ENCODE data around the gene LIPA. TPM values are rescaled to one million over a fixed set of nuclear protein-coding genes. Genes with fewer than 3 reads are reported as not detected.

The LIPA gene
- total RNA-seq, 8 experiments from 2014 or later: 21.1 to 350 (median 36.2) TPM

DNA sequence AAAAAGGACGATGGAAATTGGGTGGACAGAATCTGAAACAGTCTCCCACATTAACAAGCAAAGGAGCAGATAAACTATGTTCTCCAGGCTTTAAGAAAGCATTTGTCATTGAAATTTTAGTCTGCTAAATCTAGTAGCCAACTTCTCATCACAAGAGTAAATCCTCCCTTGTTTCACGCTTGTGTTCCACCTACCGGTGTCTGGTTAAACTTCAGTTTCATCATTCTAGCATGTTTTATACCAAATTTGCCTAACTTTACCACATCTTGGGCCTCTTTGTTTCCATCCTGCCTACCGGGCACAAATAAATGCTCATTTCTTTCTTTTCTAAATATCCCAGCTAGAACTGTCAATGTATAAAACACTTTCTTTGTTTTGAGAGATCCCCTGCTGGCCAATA lies 5.8 kb downstream of the LIPA start:
- Histone ChIP-seq H3K4me1 (replicated peaks in 1 of 2) (peaks cover 0 to 6% of the 10 kb centered on the region in 2 donors), H3K4me3 (no peak overlapping the region), H3K27ac (no peak overlapping the region)
- 38 to 90% (median 68%) methylated on average over 1 to 4 of the region's 4 CpGs for WGBS, 10 experiments
- ATAC-seq (replicated peaks in 6 of 8): no peak
- in situ Hi-C loops (cut with MboI; ENCODE audit: low pct_unique_long_range_greater_than_20kb in 2 of 9, low sequenced_read_pairs in 9 of 9, unreplicated experiment in 9 of 9): loop anchor here in 1 of 9 experiments (25.0 kb wide), 1 partner anchor 409 kb away; no protein-coding TSS in a partner anchor

DNA sequence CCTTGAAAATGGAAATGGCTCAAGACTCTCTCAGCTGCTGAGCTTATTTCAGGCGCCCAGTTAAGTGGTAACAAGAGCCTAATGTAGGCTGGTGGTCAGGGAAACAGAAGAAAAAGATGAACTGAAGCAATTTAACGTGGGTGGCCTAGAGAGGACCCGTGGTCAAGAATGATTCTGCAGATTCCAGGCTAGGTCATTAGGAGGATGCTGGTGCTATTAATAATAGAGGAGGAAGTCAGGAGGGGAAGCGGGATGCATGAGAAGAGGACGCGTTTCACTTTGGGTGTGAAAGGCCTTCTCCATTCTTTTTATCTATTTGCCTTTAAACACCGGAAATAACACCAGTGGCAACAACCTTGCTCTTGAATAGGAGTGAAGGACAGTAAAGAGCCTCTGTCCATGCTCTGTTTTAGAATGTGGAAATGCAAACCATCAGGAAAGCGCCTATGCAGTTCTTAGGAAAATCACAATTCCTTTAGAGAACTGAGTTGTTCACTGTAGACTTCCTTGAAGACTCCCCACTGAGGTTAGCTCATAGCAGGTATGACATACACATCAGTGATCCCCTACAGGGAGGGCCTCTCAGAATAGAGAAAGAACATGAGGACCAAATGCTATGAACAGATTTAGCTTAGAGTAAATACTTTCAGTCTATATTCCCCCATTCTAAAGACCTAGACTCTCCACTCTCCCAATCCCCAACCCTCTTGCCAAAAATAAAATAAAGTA lies 8.6 kb downstream of the LIPA start:
- peak in 1 of 8 experiments; percentile 8 for ATAC-seq (replicated peaks in 6 of 8)
- no peak overlapping the region for H3K27ac ChIP-seq
- whole genome bisulfite sequencing, 10 experiments: 34 to 100% (median 71%) methylated on average over 1 to 8 of the region's 8 CpGs; no CpG with 5 or more reads in 1 of the 10 experiments

DNA sequence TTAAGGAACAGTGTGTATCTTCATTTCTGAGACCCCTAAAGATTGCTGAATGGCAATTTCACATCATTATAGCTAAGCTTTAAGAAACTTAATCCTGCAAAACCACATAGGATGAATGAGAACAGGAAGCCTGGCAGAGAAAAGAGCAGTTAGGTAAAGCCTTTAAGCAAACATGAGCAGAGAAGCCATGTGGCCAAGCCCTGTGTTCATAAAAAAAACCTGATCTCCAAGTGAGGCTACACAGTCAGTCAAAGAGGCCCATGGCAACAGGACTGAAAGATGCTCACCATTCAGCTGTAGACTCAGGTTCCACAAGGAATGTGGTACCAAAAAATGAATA lies 9.3 kb downstream of the LIPA start:
- no peak overlapping the region for H3K27ac ChIP-seq
- H3K4me1 ChIP-seq (replicated peaks in 1 of 2): peaks cover 0 to 6% of the 10 kb centered on the region in 2 donors
- in situ Hi-C loops (cut with MboI; ENCODE audit: low pct_unique_long_range_greater_than_20kb in 2 of 9, low sequenced_read_pairs in 9 of 9, unreplicated experiment in 9 of 9): loop anchor here in 1 of 9 experiments (25.0 kb wide), 1 partner anchor 405 kb away; no protein-coding TSS in a partner anchor
- ATAC-seq (replicated peaks in 6 of 8): peak in 3 of 8 experiments; percentile 56 to 77 (median 59)
- H3K4me3 ChIP-seq: no peak overlapping the region

More for the DNA sequence above, 8.6 kb downstream of the LIPA start:
- no peak overlapping the region for H3K4me3 ChIP-seq
- H3K4me1 ChIP-seq (replicated peaks in 1 of 2): peaks cover 0 to 6% of the 10 kb centered on the region in 2 donors
- in situ Hi-C loops (cut with MboI; ENCODE audit: low pct_unique_long_range_greater_than_20kb in 2 of 9, low sequenced_read_pairs in 9 of 9, unreplicated experiment in 9 of 9): loop anchor here in 1 of 9 experiments (25.0 kb wide), 1 partner anchor 406 kb away; no protein-coding TSS in a partner anchor

DNA sequence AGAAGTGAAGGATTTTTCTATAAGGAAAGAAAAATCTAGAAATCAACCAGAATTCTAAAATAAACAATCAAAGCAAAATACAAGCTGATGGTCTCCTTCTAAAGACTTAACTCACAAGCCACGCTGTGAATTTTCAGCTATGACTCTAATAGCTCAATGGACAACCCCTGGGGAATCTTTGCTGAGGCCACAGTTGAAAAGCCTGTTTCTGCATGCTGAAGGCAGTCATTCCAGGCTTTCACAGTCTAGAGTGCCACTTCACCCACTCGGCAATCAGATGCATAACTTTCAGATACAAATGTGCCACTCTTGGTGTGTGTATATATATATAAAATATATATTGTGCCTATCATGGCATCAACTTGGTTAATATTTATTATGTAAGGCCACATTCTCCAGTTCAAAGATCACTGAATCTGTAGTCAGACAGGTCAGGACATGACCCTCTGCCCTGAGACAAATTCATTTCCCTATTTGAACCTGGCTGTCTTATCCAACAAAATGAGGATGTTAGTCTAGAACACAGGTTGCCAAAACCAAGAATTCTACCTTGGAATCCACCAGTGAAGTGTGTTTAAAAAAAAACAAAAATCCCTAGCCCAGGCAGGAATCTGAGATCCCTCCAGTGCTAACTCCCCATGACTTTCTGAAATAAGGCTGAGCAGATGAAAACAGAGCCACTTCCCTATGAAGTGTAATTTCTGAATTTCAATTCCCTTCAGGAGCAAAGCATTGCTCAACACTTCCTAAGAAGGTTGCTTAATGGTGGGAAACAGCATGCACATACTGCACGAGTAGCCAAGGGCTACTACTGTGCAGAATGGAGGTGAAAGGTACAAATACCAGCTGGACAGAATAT lies 9.9 kb downstream of the LIPA start:
- Histone ChIP-seq H3K4me3 (no peak overlapping the region), H3K4me1 (replicated peaks in 1 of 2) (peaks cover 0 to 6% of the 10 kb centered on the region in 2 donors), H3K27ac (no peak overlapping the region)
- 40 to 97% (median 83%) methylated on average over 1 to 3 of the region's 3 CpGs; no CpG with 5 or more reads in 3 of the 10 experiments for WGBS, 10 experiments
- ATAC-seq (replicated peaks in 6 of 8): peak in 3 of 8 experiments; percentile 88 to 92 (median 91)
- in situ Hi-C loops (cut with MboI; ENCODE audit: low pct_unique_long_range_greater_than_20kb in 2 of 9, low sequenced_read_pairs in 9 of 9, unreplicated experiment in 9 of 9): loop anchor here in 1 of 9 experiments (25.0 kb wide), 1 partner anchor 404 kb away; no protein-coding TSS in a partner anchor

DNA sequence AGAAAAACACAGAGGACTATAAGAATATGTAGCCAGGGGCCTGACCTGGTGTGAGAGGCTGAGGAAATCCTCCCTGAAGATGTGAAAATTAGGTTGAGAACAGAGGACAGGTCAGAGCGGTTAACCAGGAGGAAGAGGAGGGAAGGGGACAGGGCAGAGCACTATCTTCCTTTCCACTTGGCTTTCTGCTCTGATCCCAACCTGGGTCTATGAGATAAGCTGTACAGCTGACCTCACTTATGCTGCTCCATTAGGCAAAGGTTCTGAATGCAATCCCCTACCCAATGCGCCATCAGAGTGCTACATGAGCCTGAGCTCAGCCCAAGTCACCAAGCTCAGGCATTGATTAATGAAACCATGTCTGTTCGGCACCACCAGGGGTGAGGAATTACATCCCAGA lies 10.5 kb downstream of the LIPA start:
- 74 to 100% (median 91%) methylated on average over 1 to 3 of the region's 3 CpGs; no CpG with 5 or more reads in 2 of the 10 experiments for WGBS, 10 experiments
- H3K4me1 ChIP-seq (replicated peaks in 1 of 2): peaks cover 0 to 6% of the 10 kb centered on the region in 2 donors
- ATAC-seq (replicated peaks in 6 of 8): no peak
- no peak overlapping the region for H3K27ac ChIP-seq
- H3K4me3 ChIP-seq: no peak overlapping the region
- in situ Hi-C loops (cut with MboI; ENCODE audit: low pct_unique_long_range_greater_than_20kb in 2 of 9, low sequenced_read_pairs in 9 of 9, unreplicated experiment in 9 of 9): loop anchor here in 1 of 9 experiments (25.0 kb wide), 1 partner anchor 404 kb away; no protein-coding TSS in a partner anchor

DNA sequence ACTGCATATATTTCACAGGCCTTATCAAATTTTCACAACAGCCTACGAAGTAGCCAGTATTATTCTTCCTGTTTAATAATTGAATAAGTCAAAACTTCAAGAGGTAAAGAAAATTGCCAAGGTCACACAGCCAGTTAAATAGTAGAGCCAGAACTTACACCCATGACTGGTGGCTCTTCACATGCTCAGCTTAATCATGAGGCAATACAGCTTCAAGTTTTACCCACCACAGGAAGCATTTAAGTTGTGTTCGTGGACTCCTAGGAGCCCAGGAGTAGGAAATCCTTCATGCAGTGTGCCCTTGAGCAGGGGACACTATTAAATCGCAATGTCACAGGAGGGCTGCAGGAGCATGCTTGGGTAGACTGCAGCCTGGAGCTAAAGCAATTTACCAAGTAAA lies 11.1 kb downstream of the LIPA start:
- no peak for ATAC-seq (replicated peaks in 6 of 8)
- Histone ChIP-seq H3K4me1 (replicated peaks in 1 of 2) (peaks cover 0 to 6% of the 10 kb centered on the region in 2 donors), H3K4me3 (no peak overlapping the region), H3K27ac (no peak overlapping the region)
- in situ Hi-C loops (cut with MboI; ENCODE audit: low pct_unique_long_range_greater_than_20kb in 2 of 9, low sequenced_read_pairs in 9 of 9, unreplicated experiment in 9 of 9): loop anchor here in 1 of 9 experiments (25.0 kb wide), 1 partner anchor 403 kb away; no protein-coding TSS in a partner anchor
- WGBS, 10 experiments: 23 to 100% (median 43%) methylated on average over 1 to 3 of the region's 3 CpGs; no CpG with 5 or more reads in 2 of the 10 experiments

DNA sequence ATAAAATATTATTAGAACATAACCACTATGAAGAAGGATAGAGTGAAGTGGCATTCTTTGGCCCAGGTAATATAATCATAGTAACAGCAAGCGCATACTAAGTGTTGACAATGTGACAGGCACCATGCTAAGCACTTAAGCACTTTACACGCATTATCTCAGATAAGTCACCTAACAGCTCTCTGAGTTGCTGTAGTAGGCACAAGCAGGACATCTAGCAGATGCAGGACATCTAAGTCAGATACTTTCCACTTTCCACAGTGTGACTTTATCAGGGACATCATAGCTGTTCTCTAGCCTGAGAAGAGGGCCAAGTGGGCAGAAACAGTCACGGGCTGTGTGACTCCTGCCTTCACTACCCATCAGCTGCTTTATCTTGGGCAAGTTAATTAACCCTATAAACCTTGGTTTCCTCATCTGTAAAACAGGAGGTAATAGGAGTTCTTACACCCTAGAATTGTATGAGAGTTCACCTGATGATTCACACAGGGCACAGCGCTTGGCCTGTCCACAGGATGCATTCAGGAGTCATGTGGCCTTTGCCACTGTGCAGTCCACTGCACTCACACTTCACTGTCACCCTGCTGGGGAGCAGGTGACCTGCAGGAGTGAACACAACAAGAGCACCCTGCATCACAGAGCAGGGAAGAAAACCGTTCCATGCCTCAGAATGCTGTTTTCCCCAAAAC lies 12.5 kb downstream of the LIPA start:
- WGBS, 10 experiments: 17 to 100% (median 92%) methylated on average over 1 to 4 of the region's 5 CpGs; no CpG with 5 or more reads in 2 of the 10 experiments
- in situ Hi-C loops (cut with MboI; ENCODE audit: low pct_unique_long_range_greater_than_20kb in 2 of 9, low sequenced_read_pairs in 9 of 9, unreplicated experiment in 9 of 9): loop anchor here in 1 of 9 experiments (25.0 kb wide), 1 partner anchor 402 kb away; no protein-coding TSS in a partner anchor
- ATAC-seq (replicated peaks in 6 of 8): no peak
- H3K4me1 ChIP-seq (replicated peaks in 1 of 2): peaks cover 0 to 6% of the 10 kb centered on the region in 2 donors
- H3K4me3 ChIP-seq: no peak overlapping the region
- H3K27ac ChIP-seq: no peak overlapping the region

DNA sequence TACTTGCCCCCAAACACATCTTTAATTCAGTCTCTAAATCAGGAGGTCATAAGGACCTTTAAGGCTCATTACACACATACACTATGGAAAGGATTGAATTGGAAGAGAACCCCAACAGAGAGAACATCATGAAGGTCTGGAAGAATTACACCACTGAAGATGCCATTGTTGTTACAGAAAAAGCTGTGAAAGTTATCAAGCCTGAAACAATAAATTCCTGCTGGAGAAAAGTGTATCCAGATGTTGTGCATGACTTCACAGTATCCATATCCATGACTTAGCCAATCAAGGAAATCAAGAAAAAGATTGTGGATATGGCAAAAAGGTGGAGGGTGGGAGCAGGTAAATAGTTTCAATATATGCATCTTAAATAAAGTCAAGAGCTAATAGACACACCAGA lies 13.7 kb downstream of the LIPA start:
- no peak for ATAC-seq (replicated peaks in 6 of 8)
- Histone ChIP-seq H3K4me3 (no peak overlapping the region), H3K27ac (no peak overlapping the region), H3K4me1 (replicated peaks in 1 of 2) (peaks cover 0 to 4% of the 10 kb centered on the region in 2 donors)
- in situ Hi-C loops (cut with MboI; ENCODE audit: low pct_unique_long_range_greater_than_20kb in 2 of 9, low sequenced_read_pairs in 9 of 9, unreplicated experiment in 9 of 9): loop anchor here in 1 of 9 experiments (25.0 kb wide), 1 partner anchor 401 kb away; no protein-coding TSS in a partner anchor

DNA sequence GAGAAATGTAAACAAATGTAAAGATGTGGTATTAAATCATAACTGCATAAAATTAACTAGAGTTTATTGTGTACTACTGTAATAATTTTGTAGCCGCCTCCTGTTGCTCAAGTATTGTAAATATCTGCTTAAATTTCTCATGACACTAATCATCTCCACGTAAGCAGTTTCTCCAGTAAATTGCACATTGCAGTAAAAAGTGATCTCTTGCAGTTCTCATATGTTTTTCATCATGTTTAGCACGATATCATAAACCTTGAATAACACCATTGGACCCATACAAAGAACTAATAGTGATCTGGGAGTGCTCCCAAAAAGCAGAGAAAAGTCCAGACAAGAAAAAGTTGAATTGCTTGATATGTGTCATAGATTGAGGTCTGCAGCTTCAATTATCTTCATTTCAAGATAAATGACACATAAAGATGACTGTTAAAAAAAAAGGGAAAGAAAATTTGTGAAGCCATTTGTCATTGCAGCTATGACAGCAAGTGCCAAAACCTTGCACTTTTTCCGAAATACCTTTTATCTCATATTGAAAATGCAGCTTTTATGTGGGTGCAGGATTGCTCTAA lies 15.3 kb downstream of the LIPA start:
- 24 to 100% (median 87%) methylated on average over 2 to 4 of the region's 4 CpGs for WGBS, 10 experiments

DNA sequence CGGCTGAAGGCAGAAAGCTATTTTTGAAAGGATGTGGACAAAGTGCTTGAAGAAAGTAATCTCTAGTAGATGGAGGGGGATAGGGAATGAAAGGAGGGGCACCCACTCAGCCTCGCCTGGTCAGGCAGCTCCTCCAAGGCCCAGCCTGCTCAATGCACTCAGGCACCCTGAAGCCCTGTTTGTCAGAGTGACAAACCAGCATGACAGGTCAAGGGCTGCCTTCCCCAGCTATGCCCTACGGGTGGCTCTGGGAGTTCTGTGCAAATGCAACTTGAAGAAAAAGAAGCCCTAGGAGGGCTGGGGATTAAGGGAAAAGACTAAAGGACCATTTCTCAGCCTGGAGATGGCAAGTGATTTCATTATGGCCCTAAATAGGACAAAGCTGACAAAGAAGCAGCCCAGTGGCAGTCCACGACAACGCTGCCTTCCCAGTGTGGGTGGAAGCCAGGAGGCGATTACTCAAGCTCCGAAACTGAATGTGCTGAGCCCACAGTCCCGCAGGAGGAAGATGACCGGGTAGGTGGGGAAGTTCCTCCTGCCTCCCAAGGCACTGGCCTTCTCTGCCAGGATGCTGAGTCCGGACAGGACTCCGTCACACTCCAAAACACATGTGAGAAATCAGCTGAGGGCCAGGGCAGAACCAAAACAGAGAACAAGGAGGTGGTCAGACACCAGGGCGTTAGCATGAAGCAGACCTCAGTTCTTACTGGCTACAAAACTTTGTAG lies 16.3 kb downstream of the LIPA start:
- in situ Hi-C loops (cut with MboI; ENCODE audit: low pct_unique_long_range_greater_than_20kb in 2 of 9, low sequenced_read_pairs in 9 of 9, unreplicated experiment in 9 of 9): loop anchor here in 1 of 9 experiments (25.0 kb wide), 1 partner anchor 398 kb away; no protein-coding TSS in a partner anchor
- H3K4me3 ChIP-seq: no peak overlapping the region
- peak in 2 of 8 experiments; percentile 53 to 67 for ATAC-seq (replicated peaks in 6 of 8)
- H3K27ac ChIP-seq: no peak overlapping the region
- no peaks in the 10 kb centered on the region for H3K4me1 ChIP-seq (replicated peaks in 1 of 2)
- WGBS, 10 experiments: 40 to 100% (median 80%) methylated on average over 1 to 10 of the region's 12 CpGs; no CpG with 5 or more reads in 1 of the 10 experiments

More for the DNA sequence above, 15.3 kb downstream of the LIPA start:
- Histone ChIP-seq H3K27ac (no peak overlapping the region), H3K4me1 (replicated peaks in 1 of 2) (no peaks in the 10 kb centered on the region), H3K4me3 (no peak overlapping the region)
- in situ Hi-C loops (cut with MboI; ENCODE audit: low pct_unique_long_range_greater_than_20kb in 2 of 9, low sequenced_read_pairs in 9 of 9, unreplicated experiment in 9 of 9): loop anchor here in 1 of 9 experiments (25.0 kb wide), 1 partner anchor 399 kb away; no protein-coding TSS in a partner anchor
- ATAC-seq (replicated peaks in 6 of 8): no peak

DNA sequence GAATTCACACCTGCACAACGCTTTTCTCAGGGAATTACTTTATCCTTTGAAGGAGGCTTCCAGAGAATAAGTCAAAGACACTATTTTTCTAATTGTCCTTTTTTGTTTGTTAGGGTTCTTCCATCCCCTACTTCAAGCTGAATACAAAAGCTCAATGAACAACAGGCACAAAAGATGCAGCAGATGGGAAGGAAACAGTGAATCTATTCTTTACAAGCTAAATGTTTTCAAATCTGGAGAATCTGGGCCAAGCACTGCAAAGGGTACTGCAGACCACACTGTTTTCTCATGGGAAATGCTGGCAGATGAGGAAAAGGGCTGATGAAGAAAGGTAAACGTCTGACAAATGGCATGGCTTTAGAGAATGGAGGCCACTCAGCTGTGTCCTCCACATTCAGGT lies 18.5 kb downstream of the LIPA start:
- no peak overlapping the region for H3K4me3 ChIP-seq
- no peak overlapping the region for H3K27ac ChIP-seq

More for the DNA sequence above, 18.5 kb downstream of the LIPA start:
- ATAC-seq (replicated peaks in 6 of 8): no peak
- 20 to 100% (median 85%) methylated on average over 1 to 2 of the region's 2 CpGs for WGBS, 10 experiments
- no peaks in the 10 kb centered on the region for H3K4me1 ChIP-seq (replicated peaks in 1 of 2)
- in situ Hi-C loops (cut with MboI; ENCODE audit: low pct_unique_long_range_greater_than_20kb in 2 of 9, low sequenced_read_pairs in 9 of 9, unreplicated experiment in 9 of 9): loop anchor here in 1 of 9 experiments (25.0 kb wide), 1 partner anchor 396 kb away; no protein-coding TSS in a partner anchor
